Natural killer cell treated with Interleukin-12 subunit alpha and Interleukin-12 subunit beta and Interleukin-15 and Interleukin-18, amount 100 ng/mL, for 72 hours (primary cell): Measurements from ENCODE around the gene MIER1. TPM values are rescaled to one million over a fixed set of nuclear protein-coding genes. Genes with fewer than 3 reads are reported as not detected.
"Not testable (repeated sequence)": the region's sequence is repeated elsewhere in the genome, so short reads cannot be mapped to it uniquely, and the experiment has no call there.

Source experiments
- ATAC-seq, 2 donors: fragments of 150-1000 bp; cut with Tn5 transposase in 1 of 2; sonication (Bioruptor Pico), chemical (Tn5 transposase) in 1 of 2; 2 replicates each; pipeline ENCODE4 v1.10.0; 2021
- DNase-seq: peaks from one replicate; pipeline ENCODE4 v3.0.0; 2022; ENCODE audit warnings: low spot score
- H3K27ac Mint-ChIP-seq, 2 donors: 1 replicate in 1 of 2; 2 replicates in 1 of 2; pipeline ENCODE4 v1.8.0; 2022; ENCODE audit warnings: mixed read lengths in 2 of 2, mild to moderate bottlenecking in 1 of 2, moderate library complexity in 1 of 2
- H3K27me3 Mint-ChIP-seq, 2 donors: 1 replicate in 1 of 2; 2 replicates in 1 of 2; pipeline ENCODE4 v1.8.0; 2022; ENCODE audit warnings: mixed read lengths in 2 of 2
- H3K36me3 Mint-ChIP-seq: one replicate; pipeline ENCODE4 v1.8.0; 2022; ENCODE audit warnings: mixed read lengths
- H3K4me1 Mint-ChIP-seq, 2 donors: 1 replicate in 1 of 2; 2 replicates in 1 of 2; pipeline ENCODE4 v1.8.0; 2022; ENCODE audit warnings: low read depth in 2 of 2, mixed read lengths in 2 of 2, mild to moderate bottlenecking in 1 of 2
- H3K4me3 Mint-ChIP-seq: one replicate; pipeline ENCODE4 v1.8.0; 2022; ENCODE audit warnings: mixed read lengths
- H3K9me3 Mint-ChIP-seq: 2 replicates; pipeline ENCODE4 v1.8.0; 2022; ENCODE audit warnings: mixed read lengths
- total RNA-seq, 2 donors: library from RNA; stranded (reverse); gene quantifications; one replicate each; pipeline ENCODE4 v1.2.3, GENCODE V29; 2022

Gene MIER1
- total RNA-seq, result 10 to 100 TPM; 50.0 to 67.5 TPM

DNA sequence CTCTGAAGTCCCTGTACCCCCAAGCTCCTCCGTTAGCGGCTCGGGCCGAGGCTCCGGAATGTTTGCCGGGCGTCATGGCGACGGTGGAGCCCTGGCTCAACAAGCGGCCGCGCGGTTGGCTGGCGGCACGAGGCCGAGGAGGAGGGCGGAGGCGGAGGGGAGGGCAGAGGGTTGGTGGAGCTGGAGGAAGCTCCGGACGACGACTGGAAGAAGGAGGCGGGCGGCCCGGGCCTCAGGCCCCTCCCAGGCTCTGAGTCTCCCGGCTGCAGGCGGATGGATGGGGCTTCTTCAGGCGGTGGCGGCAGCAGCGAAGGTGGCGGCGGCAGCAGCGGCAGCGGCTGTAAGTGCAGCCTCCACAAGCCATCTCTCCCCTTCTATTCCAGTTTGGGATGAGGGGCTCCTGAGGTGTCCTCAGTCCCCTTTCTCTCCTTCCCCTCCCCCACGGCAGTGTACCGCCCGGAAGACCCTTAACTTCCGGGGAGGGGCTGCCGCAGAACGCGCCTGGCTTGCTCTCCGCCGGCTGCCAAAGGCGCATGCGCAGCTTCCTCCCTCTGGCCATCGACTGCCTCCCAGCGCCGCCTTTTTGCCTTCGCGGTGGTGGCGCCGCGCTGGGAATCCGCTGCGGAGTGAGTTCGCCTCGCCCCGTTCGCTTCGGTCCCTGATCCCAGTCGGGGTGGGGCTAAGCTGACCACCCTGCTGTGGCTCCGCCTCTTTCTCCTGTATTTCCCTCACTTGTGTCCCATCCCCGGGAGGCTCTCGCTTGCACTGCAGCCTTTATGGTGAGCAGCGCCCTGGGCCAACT is at the start of gene MIER1, which contains the start of gene DNAI4:
TSS of gene MIER1 (plus strand) at position 235 of the 802 bp plus-strand sequence. CDS start at position 274, 39 bp downstream.
TSS of gene DNAI4 (minus strand) at position 101 of the 802 bp plus-strand sequence. CDS start at position 76, 25 bp downstream.
- Mint-ChIP-seq H3K27ac (peak within 1 kb of the TSS; percentile 91 to 95), H3K27me3 (no peaks in the 10 kb centered on the region), H3K36me3 (no peaks in the 10 kb centered on the region), H3K4me1 (peaks cover 33 to 40% of the 10 kb centered on the region in 2 donors), H3K4me3 (peak within 1 kb of the TSS; percentile 95), H3K9me3 (no peaks in the 10 kb centered on the region)
- DNase-seq, result peak; percentile 99
- peak; percentile 99 for ATAC-seq

DNA sequence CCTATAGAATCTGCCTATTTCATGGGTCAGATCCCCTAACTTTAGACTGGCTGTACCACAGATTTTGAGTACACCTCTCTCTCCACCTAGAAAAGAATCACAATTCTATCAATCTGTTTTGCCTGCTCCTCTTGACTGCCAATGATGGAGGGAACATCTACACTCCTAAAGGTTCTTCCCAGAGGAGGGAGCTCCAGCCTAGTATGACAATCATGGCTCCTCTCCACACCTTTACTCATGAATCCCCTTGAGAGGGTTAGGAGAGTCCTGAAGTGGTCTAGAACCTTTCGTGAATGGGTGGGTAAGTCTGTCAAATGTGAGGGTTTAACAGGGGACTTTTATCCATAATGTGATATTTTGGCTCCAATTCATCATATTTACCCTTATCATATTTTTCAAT is 48.1 kb upstream of the MIER1 start:
- H3K4me1 Mint-ChIP-seq, result no peaks in the 10 kb centered on the region
- peaks cover 3% of the 10 kb centered on the region for H3K9me3 Mint-ChIP-seq
- peaks cover 8% of the 10 kb centered on the region for H3K36me3 Mint-ChIP-seq
- DNase-seq, result no peak
- no peak overlapping the region for H3K4me3 Mint-ChIP-seq
- peaks cover 7% of the 10 kb centered on the region in 2 donors for H3K27me3 Mint-ChIP-seq
- no peak overlapping the region for H3K27ac Mint-ChIP-seq
- no peak for ATAC-seq

DNA sequence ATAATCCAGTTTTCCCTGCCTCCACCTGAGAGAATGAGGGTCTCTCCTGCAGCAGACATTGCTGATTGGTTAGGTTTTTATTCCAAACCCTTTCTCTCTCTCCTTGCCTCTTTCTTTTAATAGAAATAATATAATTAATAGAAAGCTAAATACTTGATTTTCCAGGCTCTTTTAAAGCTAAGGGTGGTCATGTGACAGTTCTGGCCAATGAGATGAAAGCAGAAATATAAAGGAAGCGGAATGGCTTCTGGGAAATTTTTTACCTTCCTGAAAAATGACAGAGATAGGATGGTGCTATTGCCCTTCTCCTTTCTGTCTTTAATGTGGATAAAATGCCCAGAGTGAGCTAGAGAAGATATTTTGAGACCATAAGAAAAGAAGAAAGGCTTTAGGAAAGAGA is 35.8 kb upstream of the MIER1 start:
- Mint-ChIP-seq H3K4me3 (no peak overlapping the region), H3K27me3 (peaks cover 3 to 16% of the 10 kb centered on the region in 2 donors), H3K4me1 (no peaks in the 10 kb centered on the region), H3K9me3 (no peaks in the 10 kb centered on the region), H3K36me3 (no peaks in the 10 kb centered on the region), H3K27ac (no peak overlapping the region)
- no peak for DNase-seq
- ATAC-seq, result no peak

DNA sequence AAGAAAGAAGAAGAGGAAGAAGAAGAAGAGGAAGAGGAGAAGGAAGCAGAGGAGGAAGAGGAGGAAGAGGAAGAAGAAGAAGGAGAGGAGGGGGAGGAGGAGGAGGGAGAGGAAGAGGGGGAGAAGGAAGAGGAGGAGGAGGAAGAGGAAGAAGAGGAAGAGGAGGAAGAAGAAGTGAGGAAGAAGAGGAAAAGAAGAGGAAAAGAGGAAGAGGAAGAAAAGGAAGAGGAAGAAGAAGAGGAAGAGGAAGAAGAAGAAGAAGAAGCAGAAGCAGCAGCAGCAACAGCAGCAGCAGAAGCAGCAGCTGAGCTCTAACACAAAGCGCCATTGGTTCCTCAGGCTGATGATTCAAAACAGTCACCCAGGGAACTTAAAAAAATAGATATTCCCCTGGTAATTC is 34.2 kb upstream of the MIER1 start:
- no peaks in the 10 kb centered on the region for H3K4me1 Mint-ChIP-seq
- no peaks in the 10 kb centered on the region for H3K36me3 Mint-ChIP-seq
- no peak overlapping the region for H3K27ac Mint-ChIP-seq
- ATAC-seq, result no peak
- H3K4me3 Mint-ChIP-seq, result no peak overlapping the region
- peaks cover 5 to 16% of the 10 kb centered on the region in 2 donors for H3K27me3 Mint-ChIP-seq
- no peaks in the 10 kb centered on the region for H3K9me3 Mint-ChIP-seq
- DNase-seq, result no peak

DNA sequence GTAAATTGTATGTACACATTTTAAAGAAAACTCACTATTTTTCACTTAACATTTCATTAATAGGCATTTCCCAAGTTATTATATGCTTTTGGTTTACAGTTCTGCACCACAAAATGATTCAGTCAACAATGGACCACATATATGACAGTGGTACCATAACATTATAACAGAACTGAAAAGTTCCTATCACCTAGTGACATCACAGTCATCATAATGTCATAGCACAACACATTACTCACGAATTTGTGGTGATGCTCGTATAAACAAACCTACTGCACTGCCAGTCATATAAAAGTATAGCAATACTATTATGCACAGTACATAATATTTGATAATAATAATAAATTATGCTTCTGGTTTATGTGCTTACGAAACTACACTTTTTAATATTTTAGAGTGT is 31.1 kb upstream of the MIER1 start:
- H3K4me3 Mint-ChIP-seq, result no peak overlapping the region
- DNase-seq (no peak), ATAC-seq (no peak)
- no peaks in the 10 kb centered on the region for H3K4me1 Mint-ChIP-seq
- no peaks in the 10 kb centered on the region for H3K36me3 Mint-ChIP-seq
- no peak overlapping the region for H3K27ac Mint-ChIP-seq
- H3K9me3 Mint-ChIP-seq, result no peaks in the 10 kb centered on the region
- H3K27me3 Mint-ChIP-seq, result peaks cover 5 to 16% of the 10 kb centered on the region in 2 donors

DNA sequence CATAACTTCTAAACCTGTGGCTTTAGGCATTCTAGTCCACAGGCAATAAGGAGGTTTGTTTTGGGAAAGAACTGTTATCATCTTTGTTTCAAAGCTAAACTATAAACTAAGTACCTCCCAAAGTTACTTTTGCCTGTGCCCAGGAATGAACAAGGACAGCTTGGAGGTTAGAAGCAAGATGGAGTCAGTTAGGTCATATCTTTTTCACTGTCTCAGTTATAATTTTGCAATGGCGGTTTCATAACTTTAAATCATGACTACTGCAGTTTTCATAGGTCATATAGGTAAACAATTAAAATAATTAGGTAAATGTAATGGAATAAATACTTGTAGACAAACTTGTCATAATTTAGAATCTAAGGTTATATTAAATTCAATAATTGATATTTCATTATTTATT is 9.6 kb upstream of the MIER1 start:
- not testable (repeated sequence) for ATAC-seq, H3K4me3 Mint-ChIP-seq, H3K4me1 Mint-ChIP-seq, H3K9me3 Mint-ChIP-seq, H3K27ac Mint-ChIP-seq, H3K27me3 Mint-ChIP-seq, DNase-seq, H3K36me3 Mint-ChIP-seq

DNA sequence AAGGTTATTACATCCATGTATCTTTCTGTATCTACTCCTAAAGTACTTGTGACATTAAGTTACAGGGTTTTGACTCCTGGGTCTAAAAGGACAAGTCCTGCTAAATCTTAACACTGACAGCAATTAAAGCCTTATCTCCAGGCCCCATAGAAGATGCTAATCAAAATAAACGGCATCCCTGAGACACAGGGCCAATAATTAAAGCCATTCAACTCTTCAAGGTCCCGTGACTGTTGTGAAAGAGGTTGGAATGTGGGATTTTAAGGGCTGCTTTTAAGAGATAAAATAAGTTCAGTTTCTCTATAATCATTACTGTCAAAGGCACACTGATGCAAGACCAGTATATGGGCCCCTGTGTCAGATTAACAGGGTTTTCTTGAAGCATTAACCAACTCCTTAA is 8.5 kb upstream of the MIER1 start:
- no peaks in the 10 kb centered on the region for H3K27me3 Mint-ChIP-seq
- DNase-seq, result no peak
- no peaks in the 10 kb centered on the region for H3K9me3 Mint-ChIP-seq
- H3K4me1 Mint-ChIP-seq, result no peaks in the 10 kb centered on the region
- H3K36me3 Mint-ChIP-seq, result peaks cover 6% of the 10 kb centered on the region
- no peak overlapping the region for H3K27ac Mint-ChIP-seq
- no peak overlapping the region for H3K4me3 Mint-ChIP-seq
- ATAC-seq, result no peak

DNA sequence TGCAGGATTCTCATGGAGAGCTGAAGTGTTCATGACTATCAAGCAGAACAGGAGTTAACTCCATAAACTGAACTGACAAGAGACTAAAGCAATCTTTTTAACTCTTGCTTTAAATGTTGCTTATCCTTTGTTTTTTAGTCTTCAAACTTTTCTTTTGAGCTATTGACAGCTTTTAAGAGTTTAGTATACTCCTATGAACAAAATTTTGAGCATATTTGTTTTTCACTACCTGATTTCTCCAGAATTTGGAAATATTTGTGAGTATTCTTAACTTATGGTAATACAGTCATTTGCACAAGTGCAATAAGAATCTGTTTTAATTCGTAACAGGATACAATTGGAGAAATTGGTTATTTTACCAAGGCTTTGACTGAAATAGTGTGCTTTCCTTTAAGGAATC is 7.3 kb upstream of the MIER1 start:
- Mint-ChIP-seq H3K9me3 (no peaks in the 10 kb centered on the region), H3K36me3 (peaks cover 6% of the 10 kb centered on the region), H3K27ac (no peak overlapping the region), H3K4me1 (peaks cover 0 to 4% of the 10 kb centered on the region in 2 donors), H3K4me3 (no peak overlapping the region), H3K27me3 (no peaks in the 10 kb centered on the region)
- DNase-seq (no peak), ATAC-seq (no peak)

DNA sequence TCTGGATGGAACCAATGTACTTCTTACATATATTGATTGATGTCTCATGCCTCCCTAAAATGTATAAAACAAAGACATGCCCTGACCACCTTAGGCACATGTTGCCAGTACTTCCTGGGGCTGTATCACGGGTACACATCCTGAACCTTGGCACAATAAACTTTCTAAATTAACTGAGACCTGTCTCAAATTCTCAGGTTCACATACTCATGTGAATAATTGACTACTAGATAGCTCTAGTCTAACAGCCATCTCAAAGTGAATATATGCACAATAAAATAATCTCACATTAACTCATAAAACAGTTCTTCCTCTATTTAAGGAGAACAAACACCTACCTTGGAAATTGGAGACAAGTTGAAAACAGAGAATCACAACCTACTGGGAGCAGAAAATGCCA is 5.7 kb upstream of the MIER1 start:
- H3K4me3 Mint-ChIP-seq, result no peak overlapping the region
- peaks cover 6% of the 10 kb centered on the region for H3K36me3 Mint-ChIP-seq
- no peak for DNase-seq
- ATAC-seq, result no peak
- no peaks in the 10 kb centered on the region for H3K9me3 Mint-ChIP-seq
- peaks cover 7 to 9% of the 10 kb centered on the region in 2 donors for H3K4me1 Mint-ChIP-seq
- H3K27ac Mint-ChIP-seq, result no peak overlapping the region
- H3K27me3 Mint-ChIP-seq, result no peaks in the 10 kb centered on the region

DNA sequence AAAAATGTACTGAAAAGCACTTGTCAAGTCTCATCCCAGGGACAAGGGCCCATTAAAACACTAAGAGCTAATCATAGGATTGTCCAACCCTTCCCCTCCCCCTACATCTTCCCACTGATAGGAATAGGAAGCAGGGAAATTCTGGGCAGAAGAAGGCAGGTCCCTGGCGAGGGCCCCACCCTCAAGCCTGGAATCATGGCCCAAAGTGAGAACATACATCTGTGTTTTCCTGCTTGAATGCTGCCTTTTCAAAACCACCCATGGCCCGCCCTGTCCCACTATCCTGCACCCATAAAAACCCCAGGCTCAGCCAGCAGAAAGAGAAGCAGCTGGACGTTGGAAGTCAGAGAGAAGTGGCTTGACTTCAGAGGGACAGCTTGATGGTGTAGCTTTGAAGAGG is 5.0 kb upstream of the MIER1 start:
- Mint-ChIP-seq H3K4me3 (no peak overlapping the region), H3K4me1 (peaks cover 7 to 9% of the 10 kb centered on the region in 2 donors), H3K9me3 (no peaks in the 10 kb centered on the region), H3K27ac (no peak overlapping the region), H3K27me3 (no peaks in the 10 kb centered on the region), H3K36me3 (peaks cover 6% of the 10 kb centered on the region)
- ATAC-seq (no peak), DNase-seq (no peak)

DNA sequence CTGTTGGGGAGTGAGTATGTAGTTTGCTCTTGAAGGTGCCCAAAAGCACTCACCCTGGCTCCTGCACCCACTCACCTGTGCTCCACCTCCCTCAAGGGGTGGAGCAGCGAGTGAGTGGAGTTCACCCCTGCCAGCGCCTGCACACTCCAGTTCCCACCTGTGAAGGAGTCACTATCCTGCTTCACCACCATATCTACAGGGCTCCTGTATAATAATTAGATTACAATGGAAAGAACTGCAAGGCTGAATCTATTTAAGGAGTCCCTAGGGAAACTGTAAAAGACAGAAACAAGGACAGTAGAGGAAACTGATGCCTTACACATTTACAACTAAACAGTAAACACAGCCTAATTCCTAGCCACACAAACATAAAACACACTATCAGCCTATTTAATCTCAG is 4.2 kb upstream of the MIER1 start:
- no peaks in the 10 kb centered on the region for H3K9me3 Mint-ChIP-seq

DNA sequence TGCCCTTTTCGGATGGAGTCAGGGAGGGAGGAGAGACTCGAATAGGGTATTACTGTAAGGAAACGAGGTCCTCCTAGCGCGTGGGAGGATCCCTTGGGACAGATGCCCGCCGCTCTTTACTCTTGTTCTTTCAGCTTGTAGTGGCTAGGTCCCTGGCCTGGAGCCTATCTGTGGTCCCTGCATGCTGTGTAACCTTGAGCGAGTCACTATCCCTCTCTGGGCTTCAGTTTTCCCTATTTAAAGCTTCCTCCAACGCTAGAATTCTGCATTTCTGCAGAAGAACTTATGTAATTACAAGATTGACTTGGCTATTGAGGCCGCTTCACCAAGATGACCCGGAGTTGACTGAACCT is 744 bp downstream of the MIER1 start:
- H3K27ac Mint-ChIP-seq, result peak overlapping the region; percentile 91 to 95
- H3K27me3 Mint-ChIP-seq, result no peaks in the 10 kb centered on the region
- ATAC-seq, result no peak
- peak overlapping the region; percentile 95 for H3K4me3 Mint-ChIP-seq
- H3K36me3 Mint-ChIP-seq, result no peaks in the 10 kb centered on the region
- no peaks in the 10 kb centered on the region for H3K9me3 Mint-ChIP-seq
- no peak for DNase-seq
- H3K4me1 Mint-ChIP-seq, result peaks cover 33 to 40% of the 10 kb centered on the region in 2 donors

More for the DNA sequence above, 4.2 kb upstream of the MIER1 start:
- Mint-ChIP-seq H3K36me3 (peaks cover 6% of the 10 kb centered on the region), H3K27me3 (no peaks in the 10 kb centered on the region), H3K27ac (no peak overlapping the region), H3K4me3 (no peak overlapping the region), H3K4me1 (peaks cover 8 to 13% of the 10 kb centered on the region in 2 donors)
- ATAC-seq, result no peak
- DNase-seq, result no peak

DNA sequence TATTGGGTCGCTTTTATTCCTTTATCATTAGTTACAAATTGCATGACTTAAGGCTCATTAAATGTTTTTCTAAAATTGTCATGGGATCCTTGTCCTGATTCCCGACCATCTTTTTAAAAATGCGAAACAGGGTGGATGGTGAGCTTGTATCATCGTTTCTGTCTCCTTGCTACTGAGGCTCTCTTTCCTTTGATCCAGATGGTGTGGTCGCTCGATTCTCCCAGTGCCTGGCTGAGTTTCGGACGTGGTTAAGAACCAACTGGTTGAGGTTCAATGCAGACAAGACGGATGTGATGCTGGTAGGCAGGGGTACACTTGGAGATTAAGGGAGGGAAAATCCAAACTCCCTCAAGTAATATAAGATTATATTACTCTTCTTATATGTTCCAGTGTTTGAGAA is 1.2 kb downstream of the MIER1 start:
- Mint-ChIP-seq H3K36me3 (peaks cover 3% of the 10 kb centered on the region), H3K9me3 (no peaks in the 10 kb centered on the region), H3K4me1 (peaks cover 34 to 42% of the 10 kb centered on the region in 2 donors), H3K27ac (peak overlapping the region; percentile 91 to 95), H3K4me3 (peak overlapping the region; percentile 95), H3K27me3 (no peaks in the 10 kb centered on the region)
- no peak for ATAC-seq
- DNase-seq, result no peak

DNA sequence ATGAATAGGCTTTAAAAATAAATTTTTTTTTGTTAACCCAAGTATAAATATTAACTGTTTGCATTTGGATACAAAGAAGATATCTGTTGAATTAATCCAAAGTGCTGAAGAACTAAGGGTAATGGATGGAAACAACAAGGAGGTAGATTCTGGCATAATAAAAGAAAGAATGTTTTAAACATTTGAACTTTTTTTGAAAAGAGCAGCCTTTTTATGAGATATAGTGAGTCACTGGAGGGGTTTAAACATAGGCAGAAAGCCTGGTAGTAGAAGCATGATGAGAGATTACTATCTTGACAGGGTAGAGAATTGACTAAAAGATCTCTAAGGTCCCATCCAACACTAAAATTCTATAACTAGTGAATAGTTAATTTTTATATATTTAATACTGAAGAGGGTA is 2.7 kb downstream of the MIER1 start:
- no peak for ATAC-seq
- Mint-ChIP-seq H3K4me3 (no peak overlapping the region), H3K4me1 (peaks cover 43 to 58% of the 10 kb centered on the region in 2 donors), H3K27ac (no peak overlapping the region), H3K27me3 (no peaks in the 10 kb centered on the region), H3K9me3 (no peaks in the 10 kb centered on the region), H3K36me3 (peaks cover 13% of the 10 kb centered on the region)
- DNase-seq, result no peak
